GM04504 (cell line): ENCODE measurements around the gene CYP2B6.
"Not testable (repeated sequence)": the region's sequence is repeated elsewhere in the genome, so short reads cannot be mapped to it uniquely, and the experiment has no call there.

Experiments
- DNase-seq: peaks from one replicate; pipeline ENCODE4 v3.0.0-alpha.2; 2012; ENCODE audit warnings: low read depth

The CYP2B6 gene

GRCh38 chr19:40990972-40991381, at the start of gene CYP2B6:
CYP2B6 (plus strand) TSS chr19:40991282; CDS start chr19:40991306, 24 bp downstream.
- no peak for DNase-seq

- DNase-seq, result no peak
These were observed 49.4 kb upstream of the CYP2B6 start for GRCh38 chr19:40941481-40942219.

GRCh38 chr19:40945645-40946044, 45.4 kb upstream of the CYP2B6 start:
- no peak for DNase-seq

- DNase-seq, result no peak
These were observed 44.0 kb upstream of the CYP2B6 start for GRCh38 chr19:40947114-40947513.

GRCh38 chr19:40947573-40947972, 43.5 kb upstream of the CYP2B6 start:
- DNase-seq, result no peak

GRCh38 chr19:40948580-40949299, 42.3 kb upstream of the CYP2B6 start:
- no peak for DNase-seq

GRCh38 chr19:40954573-40954972, 36.5 kb upstream of the CYP2B6 start:
- DNase-seq, result no peak

- no peak for DNase-seq
These were observed 31.7 kb upstream of the CYP2B6 start for GRCh38 chr19:40959338-40959737.

GRCh38 chr19:40960062-40960685, 30.9 kb upstream of the CYP2B6 start:
- DNase-seq, result no peak

GRCh38 chr19:40960780-40961179, 30.3 kb upstream of the CYP2B6 start:
- no peak for DNase-seq

GRCh38 chr19:40962460-40962961, 28.6 kb upstream of the CYP2B6 start:
- peak; percentile 22 for DNase-seq

GRCh38 chr19:40964361-40964760, 26.7 kb upstream of the CYP2B6 start:
- not testable (repeated sequence) for DNase-seq

- not testable (repeated sequence) for DNase-seq
These were observed 25.7 kb upstream of the CYP2B6 start for GRCh38 chr19:40965351-40965750.

- DNase-seq, result not testable (repeated sequence)
These were observed 24.5 kb upstream of the CYP2B6 start for GRCh38 chr19:40966591-40966990.

- DNase-seq, result not testable (repeated sequence)
These were observed 23.0 kb upstream of the CYP2B6 start for GRCh38 chr19:40968065-40968464.

GRCh38 chr19:40969721-40970120, 21.4 kb upstream of the CYP2B6 start:
- not testable (repeated sequence) for DNase-seq

- DNase-seq, result not testable (repeated sequence)
These were observed 20.4 kb upstream of the CYP2B6 start for GRCh38 chr19:40970396-40971345.

- peak; percentile 38 for DNase-seq
These were observed 16.4 kb upstream of the CYP2B6 start for GRCh38 chr19:40974633-40975037.

- DNase-seq, result no peak
These were observed 14.9 kb upstream of the CYP2B6 start for GRCh38 chr19:40976134-40976533.

- DNase-seq, result no peak
These were observed 14.4 kb upstream of the CYP2B6 start for GRCh38 chr19:40976724-40977123.

GRCh38 chr19:40979759-40980158, 11.3 kb upstream of the CYP2B6 start:
- DNase-seq, result not testable (repeated sequence)
